Adipose tissue (tissue), 3 donors: ENCODE results near the gene SEC31B. TPM values are rescaled to one million over a fixed set of nuclear protein-coding genes. Genes with fewer than 3 reads are reported as not detected.

ENCODE experiments used
- H3K27ac ChIP-seq: one replicate; pipeline ENCODE4 v1.5.1; 2013; ENCODE audit warnings: low read depth, low read length
- WGBS, 3 donors: extraction: QIAGEN DNeasy Blood & Tissue Kit; methylation state at CpG; one replicate each; pipeline ENCODE4 v1.1.7; 2013; 5-methylcytosine and 5-hydroxymethylcytosine counted together
- polyA plus RNA-seq, 3 donors: library from polyadenylated mRNA; stranded (reverse); fragments of 200-250 nt; gene quantifications; one replicate each; pipeline ENCODE4 v1.2.3, GENCODE V29; 2013
- donor health status: healthy with polysubstance abuse.
- donor health status: Bipolar disorder and iron deficiency.
- donor health status: healthy.

The SEC31B gene
- polyA plus RNA-seq, 3 donors, result 3.1 to 9.5 (median 8.3) TPM

DNA sequence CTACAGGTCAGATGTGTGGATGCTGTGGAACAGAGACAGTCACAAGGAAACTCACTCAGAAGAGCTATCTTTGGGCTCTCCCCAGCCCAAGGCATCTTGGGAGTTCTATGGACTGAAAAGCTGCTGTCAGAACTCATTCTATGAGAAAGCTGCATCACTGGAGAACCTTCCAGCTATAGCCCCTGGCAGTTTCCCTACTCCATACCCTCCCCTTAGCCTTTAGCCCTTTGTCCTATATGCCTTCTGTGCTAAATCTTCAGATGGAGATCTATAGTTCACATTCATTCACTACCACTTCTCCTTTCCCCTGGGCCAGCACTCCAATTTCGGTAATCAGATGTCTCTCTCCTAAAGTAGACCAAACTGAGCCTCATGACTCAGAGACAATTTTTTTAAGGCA is 49.9 kb downstream of the SEC31B start:
- 80 to 84% (median 83%) methylated on average over 1 of the region's 1 CpG for WGBS, 3 donors
- no peak overlapping the region for H3K27ac ChIP-seq

GRCh38 chr10:100468978-100469377 is 50.7 kb downstream of the SEC31B start:
- H3K27ac ChIP-seq, result no peak overlapping the region

DNA sequence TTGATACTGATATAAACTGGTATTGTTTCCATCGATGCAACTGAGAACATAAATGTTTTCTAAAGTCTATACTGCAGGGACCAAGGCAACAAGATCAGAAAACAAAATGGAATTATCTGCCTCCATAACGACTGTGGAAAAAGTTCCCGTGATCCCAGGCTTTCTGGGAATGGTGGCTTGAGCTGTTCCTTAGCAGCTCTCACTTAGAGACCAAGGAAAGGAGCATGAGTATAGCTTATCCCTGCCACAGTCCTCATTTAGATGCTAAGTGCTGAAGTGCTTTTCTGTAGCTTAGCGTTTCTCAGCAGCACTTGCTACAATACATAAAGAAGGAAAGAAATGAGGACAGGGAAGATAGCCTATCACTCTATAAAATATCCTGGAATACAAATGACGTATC is 51.3 kb downstream of the SEC31B start:
- H3K27ac ChIP-seq, result no peak overlapping the region
- 66 to 67% (median 66%) methylated on average over 5 of the region's 5 CpGs for WGBS, 3 donors

- 55 to 61% (median 57%) methylated on average over 4 of the region's 4 CpGs for WGBS, 3 donors
- H3K27ac ChIP-seq, result no peak within 1 kb of the TSS
These were observed 57.0 kb downstream of the SEC31B start, which contains the start of gene WNT8B for GRCh38 chr10:100462709-100463108. Gene WNT8B (plus strand): TSS chr10:100463009. CDS start chr10:100463169, 160 bp downstream.

GRCh38 chr10:100448951-100449350 is 70.7 kb downstream of the SEC31B start:
- 71 to 86% (median 78%) methylated on average over 4 of the region's 4 CpGs for WGBS, 3 donors
- H3K27ac ChIP-seq, result no peak overlapping the region

GRCh38 chr10:100447663-100448062 is 72.0 kb downstream of the SEC31B start:
- H3K27ac ChIP-seq, result no peak overlapping the region
- WGBS, 3 donors, result 67 to 88% (median 88%) methylated on average over 1 of the region's 1 CpG

DNA sequence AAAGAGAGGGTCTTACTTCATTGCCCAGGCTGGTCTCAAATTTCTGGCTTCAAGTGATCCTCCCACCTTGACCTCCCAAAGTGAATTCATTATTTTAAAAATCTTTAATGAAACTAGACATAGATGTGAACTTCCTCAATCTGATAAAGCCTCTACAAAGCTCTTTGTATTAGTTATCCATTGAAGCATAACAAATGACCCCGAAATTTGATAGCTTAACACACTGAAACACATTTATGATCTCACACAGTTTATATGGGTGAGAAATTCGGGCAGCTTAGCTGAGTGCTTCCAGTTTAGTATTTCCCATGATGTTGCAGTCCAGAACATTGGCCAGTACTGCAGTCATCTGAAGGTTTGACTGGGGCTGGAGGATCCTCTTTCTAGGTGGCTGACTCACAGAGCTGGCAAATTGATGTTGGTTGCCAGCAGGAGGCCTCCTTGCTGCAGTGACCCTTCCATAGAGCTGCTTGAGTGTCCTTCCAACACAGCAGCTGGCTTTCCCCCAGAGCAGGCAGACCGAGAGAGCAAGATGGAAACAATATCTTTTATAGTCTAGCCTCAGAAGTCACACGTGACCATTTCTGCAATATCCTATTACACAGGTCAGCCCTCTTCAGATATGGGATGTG is 73.4 kb downstream of the SEC31B start:
- no peak overlapping the region for H3K27ac ChIP-seq
- 67 to 74% (median 68%) methylated on average over 4 of the region's 4 CpGs for WGBS, 3 donors

DNA sequence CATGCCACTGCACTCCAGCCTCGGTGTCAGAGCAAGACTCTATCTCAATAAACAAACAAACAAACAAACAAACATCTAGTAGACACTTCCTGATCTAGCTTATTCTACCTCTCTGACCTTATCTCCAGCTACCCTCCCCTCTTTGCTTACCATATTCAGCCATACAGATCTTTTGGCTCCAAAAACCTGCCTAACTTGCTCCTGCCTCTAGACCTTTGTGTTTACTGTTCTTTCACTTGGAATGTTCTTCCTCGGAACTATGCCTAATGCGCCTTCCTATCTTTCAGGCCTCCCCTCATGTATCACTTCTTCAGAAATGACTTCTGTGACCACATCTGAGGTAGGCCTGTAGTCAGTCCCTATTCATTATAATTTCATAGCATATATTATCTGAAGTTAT is 77.1 kb downstream of the SEC31B start:
- WGBS, 3 donors, result 55 to 86% (median 84%) methylated on average over 3 of the region's 3 CpGs
- no peak overlapping the region for H3K27ac ChIP-seq

DNA sequence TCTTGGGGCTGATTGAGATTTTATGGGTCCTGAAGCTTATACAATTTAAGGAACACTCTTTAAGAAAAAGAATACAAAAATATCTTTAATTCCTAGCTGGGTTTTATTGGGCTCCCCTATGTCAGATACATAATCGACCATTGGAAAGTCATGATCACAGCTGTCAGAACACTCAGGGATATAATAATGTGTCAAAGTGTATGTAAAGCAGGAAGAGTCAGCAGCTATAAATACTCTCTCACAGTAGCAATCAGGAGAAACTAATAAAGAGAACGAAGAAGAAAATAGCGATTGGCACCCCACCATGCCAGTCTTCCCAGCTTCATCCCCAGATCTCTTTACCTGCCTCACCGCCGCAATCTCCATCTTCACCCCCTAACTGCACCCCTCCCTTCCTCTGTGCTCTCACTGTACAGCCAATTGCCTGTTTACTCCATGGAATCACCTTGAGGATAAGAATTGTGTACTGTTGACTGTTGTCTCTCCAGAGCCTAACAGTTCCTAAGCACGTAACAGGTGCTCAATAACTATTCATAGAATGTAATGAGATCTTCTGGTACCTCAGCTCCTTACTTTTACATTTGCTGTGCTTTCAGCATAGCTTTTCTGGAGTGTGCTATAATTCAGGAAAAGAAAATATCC is 80.9 kb downstream of the SEC31B start:
- WGBS, 3 donors, result 88 to 91% (median 89%) methylated on average over 6 of the region's 6 CpGs
- no peak overlapping the region for H3K27ac ChIP-seq

Other genes starting within 250 kb of the SEC31B start
- 10 to 100 TPM; 18.4 to 53.8 (median 30.4) TPM for gene BLOC1S2, start 233.2 kb downstream of the SEC31B start, polyA plus RNA-seq
- under 1 TPM in 1 of 3 donors, not detected in 2; 0.34 TPM for gene PKD2L1, start 189.6 kb downstream of the SEC31B start, polyA plus RNA-seq
- 100 to 1,000 TPM; 132 to 934 (median 391) TPM for gene SCD, start 172.6 kb downstream of the SEC31B start, polyA plus RNA-seq
- under 1 TPM in 2 of 3 donors, not detected in 1; 0.03 to 0.21 TPM for gene WNT8B, start 56.9 kb downstream of the SEC31B start, polyA plus RNA-seq
- gene NDUFB8, start 10.0 kb upstream of the SEC31B start, polyA plus RNA-seq, result 100 to 1,000 TPM; 140 to 379 (median 306) TPM
- 1 to 10 TPM; 4.8 to 9.4 (median 7.3) TPM for gene HIF1AN, start 16.1 kb upstream of the SEC31B start, polyA plus RNA-seq
- gene PAX2, start 225.7 kb upstream of the SEC31B start, polyA plus RNA-seq, result under 1 TPM in 1 of 3 donors, not detected in 2; 0.17 TPM